Endodermal cell (in vitro differentiated cells): ENCODE results near the gene LRTM1. TPM values are rescaled to one million over a fixed set of nuclear protein-coding genes. Genes with fewer than 3 reads are reported as not detected.

Experiments used
- DNase-seq: peaks from one replicate; pipeline ENCODE4 v3.0.0-alpha.2; 2017
- H3K27ac ChIP-seq: 2 replicates; pipeline ENCODE4 v1.5.1; 2013; ENCODE audit warnings: mild to moderate bottlenecking, low read depth, low read length, moderate library complexity
- H3K27me3 ChIP-seq: 2 replicates; pipeline ENCODE4 v1.6.1; 2013; ENCODE audit warnings: mild to moderate bottlenecking, low read length, moderate library complexity; ENCODE audit not compliant: insufficient read depth, control insufficient read depth, poor library complexity, severe bottlenecking
- H3K36me3 ChIP-seq: 2 replicates; pipeline ENCODE4 v1.7.0; 2013; ENCODE audit warnings: mild to moderate bottlenecking, low read length, moderate library complexity; ENCODE audit not compliant: control insufficient read depth, insufficient read depth
- H3K4me1 ChIP-seq: one replicate; pipeline ENCODE4 v1.7.0; 2013; ENCODE audit warnings: low read length; ENCODE audit not compliant: control insufficient read depth, insufficient read depth
- H3K4me3 ChIP-seq: 2 replicates; pipeline ENCODE4 v1.5.1; 2013; ENCODE audit warnings: mild to moderate bottlenecking, low read length, moderate library complexity
- H3K9ac ChIP-seq: 2 replicates; pipeline ENCODE4 v1.6.1; 2013; ENCODE audit warnings: mild to moderate bottlenecking, low read length, moderate library complexity; ENCODE audit not compliant: poor library complexity, severe bottlenecking; ENCODE audit errors: extremely low read depth
- H3K9me3 ChIP-seq: 2 replicates; pipeline ENCODE4 v1.6.1; 2013; ENCODE audit warnings: mild to moderate bottlenecking, low read length, moderate library complexity; ENCODE audit not compliant: control insufficient read depth
- H3K27ac Mint-ChIP-seq: 2 replicates; pipeline ENCODE4 v1.8.0; 2020; ENCODE audit warnings: mixed read lengths
- H3K27me3 Mint-ChIP-seq: 2 replicates; pipeline ENCODE4 v1.8.0; 2021; ENCODE audit warnings: mild to moderate bottlenecking, mixed read lengths; ENCODE audit not compliant: insufficient read depth
- H3K36me3 Mint-ChIP-seq: 2 replicates; pipeline ENCODE4 v1.8.0; 2020; ENCODE audit warnings: low read depth, mixed read lengths
- H3K4me1 Mint-ChIP-seq: 2 replicates; pipeline ENCODE4 v1.8.0; 2020; ENCODE audit warnings: mixed read lengths
- H3K4me3 Mint-ChIP-seq: 2 replicates; pipeline ENCODE4 v1.8.0; 2020; ENCODE audit warnings: mild to moderate bottlenecking, moderate library complexity, mixed read lengths
- H3K9me3 Mint-ChIP-seq: 2 replicates; pipeline ENCODE4 v1.8.0; 2020; ENCODE audit warnings: mild to moderate bottlenecking, mixed read lengths
- CTCF ChIP-seq: fragments of 200-600 bp; sonication (generic); conservative IDR thresholded peaks from 2 replicates; pipeline ENCODE4 v1.5.0; 2021; ENCODE audit warnings: antibody characterized with exemption, mild to moderate bottlenecking
- WGBS, 2 experiments: methylation state at CpG; one replicate each; pipeline versions ENCODE4 v1.1.5 to v1.1.7; 2013; ENCODE audit warnings: missing lambda C conversion rate in 2 of 2, mixed read lengths in 1 of 2; ENCODE audit not compliant: insufficient coverage in 1 of 2, insufficient read length in 1 of 2; 5-methylcytosine and 5-hydroxymethylcytosine counted together
- total RNA-seq, 2 donors: library from RNA; stranded (reverse); fragmentation: NEBNext Ultra II Directional in 1 of 2; extraction: Animal tissue kit (Norgen Biotek cat#: 25700) in 1 of 2; gene quantifications; 2 replicates in 1 of 2; 3 replicates in 1 of 2; pipeline ENCODE4 v1.2.1, GENCODE V29; 2021

Gene LRTM1
- total RNA-seq, 2 donors from 2014 or later = not detected

GRCh38 chr3:54891540-54891897, 36.3 kb downstream of the LRTM1 start:
- Mint-ChIP-seq H3K27me3 (peaks cover 24% of the 10 kb centered on the region), H3K27ac (no peak overlapping the region)

GRCh38 chr3:54889731-54890130, 38.1 kb downstream of the LRTM1 start:
- Histone ChIP-seq H3K27me3 (peaks cover 39% of the 10 kb centered on the region), H3K4me3 (no peak overlapping the region), H3K27ac (no peak overlapping the region), H3K9me3 (no peaks in the 10 kb centered on the region), H3K36me3 (no peaks in the 10 kb centered on the region), H3K4me1 (peaks cover 15% of the 10 kb centered on the region), H3K9ac (no peak overlapping the region)
- TF ChIP-seq CTCF = no peak
- H3K4me3 Mint-ChIP-seq = no peak overlapping the region
- H3K9me3 Mint-ChIP-seq = no peaks in the 10 kb centered on the region
- peaks cover 33% of the 10 kb centered on the region for H3K27me3 Mint-ChIP-seq
- no peaks in the 10 kb centered on the region for H3K36me3 Mint-ChIP-seq
- no peak overlapping the region for H3K27ac Mint-ChIP-seq
- no peak for DNase-seq
- 78 to 94% methylated on average over 2 to 3 of the region's 3 CpGs for WGBS, 2 experiments
- peaks cover 20% of the 10 kb centered on the region for H3K4me1 Mint-ChIP-seq

More at GRCh38 chr3:54891540-54891897, 36.3 kb downstream of the LRTM1 start:
- Histone ChIP-seq H3K4me1 (peaks cover 9% of the 10 kb centered on the region), H3K27me3 (peaks cover 26% of the 10 kb centered on the region), H3K9me3 (no peaks in the 10 kb centered on the region), H3K4me3 (no peak overlapping the region), H3K36me3 (no peaks in the 10 kb centered on the region), H3K27ac (no peak overlapping the region), H3K9ac (no peak overlapping the region)
- Mint-ChIP-seq H3K4me1 (peaks cover 23% of the 10 kb centered on the region), H3K36me3 (no peaks in the 10 kb centered on the region), H3K4me3 (no peak overlapping the region), H3K9me3 (no peaks in the 10 kb centered on the region)
- no peak for TF ChIP-seq CTCF
- peak; percentile 72 for DNase-seq
- WGBS, 2 experiments = 67 to 79% methylated on average over 4 to 5 of the region's 5 CpGs

- no peak for DNase-seq
- no peak overlapping the region for H3K27ac Mint-ChIP-seq
- Histone ChIP-seq H3K27me3 (peaks cover 47% of the 10 kb centered on the region), H3K9me3 (no peaks in the 10 kb centered on the region), H3K36me3 (no peaks in the 10 kb centered on the region), H3K4me1 (peaks cover 15% of the 10 kb centered on the region), H3K27ac (no peak overlapping the region), H3K9ac (no peak overlapping the region), H3K4me3 (no peak overlapping the region)
- no peaks in the 10 kb centered on the region for H3K9me3 Mint-ChIP-seq
- H3K4me3 Mint-ChIP-seq = no peak overlapping the region
- 88 to 92% methylated on average over 1 of the region's 1 CpG for WGBS, 2 experiments
- H3K36me3 Mint-ChIP-seq = no peaks in the 10 kb centered on the region
- no peak for TF ChIP-seq CTCF
- H3K4me1 Mint-ChIP-seq = peaks cover 20% of the 10 kb centered on the region
- peaks cover 42% of the 10 kb centered on the region for H3K27me3 Mint-ChIP-seq
Measured at GRCh38 chr3:54888873-54889272, 39.0 kb downstream of the LRTM1 start.
